ENCODE data around the gene LZTR1.
A peak's percentile ranks its signal among the peaks of the same experiment; 100 is the strongest.
"Not testable (repeated sequence)": the region's sequence is repeated elsewhere in the genome, so short reads cannot be mapped to it uniquely, and the experiment has no call there.

Gene LZTR1

GRCh38 chr22:21030621-21031544 lies 48.8 kb downstream of the LZTR1 start:
- DNase-seq, result no peak

- no peak for DNase-seq
Observed at GRCh38 chr22:21031545-21032036, 49.5 kb downstream of the LZTR1 start.

GRCh38 chr22:21032037-21032867 lies 50.2 kb downstream of the LZTR1 start, which contains the start of gene SLC7A4:
TSS of gene SLC7A4 (minus strand) at chr22:21032561. CDS start at chr22:21031812, 749 bp downstream.
- DNase-seq, result peak in 6 of 56 donors; percentile 6 to 38 (median 16)

GRCh38 chr22:21032868-21033688 lies 51.0 kb downstream of the LZTR1 start:
- DNase-seq, result no peak

GRCh38 chr22:21033895-21034294 lies 51.8 kb downstream of the LZTR1 start:
- no peak for DNase-seq

GRCh38 chr22:21034989-21035388 lies 52.9 kb downstream of the LZTR1 start:
- no peak for DNase-seq

GRCh38 chr22:21038405-21038804 lies 56.3 kb downstream of the LZTR1 start:
- DNase-seq, result no peak

GRCh38 chr22:21039158-21039557 lies 57.1 kb downstream of the LZTR1 start:
- not testable (repeated sequence) for DNase-seq

- DNase-seq, result no peak
Observed at GRCh38 chr22:21041937-21042336, 59.8 kb downstream of the LZTR1 start.

GRCh38 chr22:21042978-21043859 lies 61.1 kb downstream of the LZTR1 start:
- no peak for DNase-seq

GRCh38 chr22:21043860-21044535 lies 61.9 kb downstream of the LZTR1 start:
- DNase-seq, result no peak

GRCh38 chr22:21044931-21045584 lies 63.0 kb downstream of the LZTR1 start:
- peak in 6 of 56 donors; percentile 6 to 44 (median 24) for DNase-seq

GRCh38 chr22:21045585-21046294 lies 63.6 kb downstream of the LZTR1 start, which contains the start of gene LRRC74B:
TSS of gene LRRC74B (plus strand) at chr22:21045946. CDS start at chr22:21045987, 41 bp downstream.
- peak in 55 of 56 donors; percentile 25 to 91 (median 78) for DNase-seq

- no peak for DNase-seq
Observed at GRCh38 chr22:21047035-21047661, 65.1 kb downstream of the LZTR1 start.

GRCh38 chr22:21047730-21048129 lies 65.6 kb downstream of the LZTR1 start:
- DNase-seq, result no peak

GRCh38 chr22:21048448-21048847 lies 66.4 kb downstream of the LZTR1 start:
- DNase-seq, result not testable (repeated sequence)

All from amygdala (tissue), 56 donors.